GM19240 (cell line): Measurements from ENCODE around the gene LSM10.

Source experiments
- DNase-seq: peaks from one replicate; pipeline ENCODE4 v3.0.0; 2011; ENCODE audit warnings: low spot score; ENCODE audit not compliant: insufficient read length

The LSM10 gene

GRCh38 chr1:36354486-36354885, 43.2 kb downstream of the LSM10 start:
- DNase-seq: no peak

- DNase-seq: no peak
Measured at GRCh38 chr1:36352910-36353878, 44.5 kb downstream of the LSM10 start.

GRCh38 chr1:36352125-36352909, 45.4 kb downstream of the LSM10 start:
- no peak for DNase-seq

GRCh38 chr1:36351227-36351977, 46.3 kb downstream of the LSM10 start:
- DNase-seq: no peak

GRCh38 chr1:36350659-36351226, 47.0 kb downstream of the LSM10 start:
- no peak for DNase-seq

GRCh38 chr1:36349839-36350238, 47.9 kb downstream of the LSM10 start:
- DNase-seq: no peak

- DNase-seq: peak; percentile 80
Measured at GRCh38 chr1:36349241-36349671, 48.5 kb downstream of the LSM10 start.

- DNase-seq: no peak
Measured at GRCh38 chr1:36346741-36347370, 50.9 kb downstream of the LSM10 start.

- DNase-seq: no peak
Measured at GRCh38 chr1:36345353-36345752, 52.4 kb downstream of the LSM10 start.

GRCh38 chr1:36344395-36344680, 53.4 kb downstream of the LSM10 start:
- no peak for DNase-seq

- no peak for DNase-seq
Measured at GRCh38 chr1:36343651-36344394, 53.9 kb downstream of the LSM10 start.
